CD1c-positive myeloid dendritic cell (primary cell): ENCODE data around the gene SLC25A44.
A peak's percentile ranks its signal among the peaks of the same experiment; 100 is the strongest.
"Not testable (repeated sequence)": the region's sequence is repeated elsewhere in the genome, so short reads cannot be mapped to it uniquely, and the experiment has no call there.

ENCODE experiments used
- DNase-seq: peaks from one replicate; pipeline ENCODE4 v3.0.0-alpha.2; 2016; ENCODE audit errors: extremely low spot score

The SLC25A44 gene

GRCh38 chr1:156204686-156205085, 10.8 kb downstream of the SLC25A44 start:
- DNase-seq = no peak

GRCh38 chr1:156211243-156211642, 17.3 kb downstream of the SLC25A44 start:
- no peak for DNase-seq

GRCh38 chr1:156212130-156212529, 18.2 kb downstream of the SLC25A44 start:
- DNase-seq = no peak

- peak; percentile 98 for DNase-seq
These were observed 19.1 kb downstream of the SLC25A44 start, which contains the start of gene PMF1 for GRCh38 chr1:156212833-156213643. TSS of gene PMF1 (plus strand) at chr1:156213007. CDS start at chr1:156213016, 9 bp downstream.

- no peak for DNase-seq
These were observed 19.7 kb downstream of the SLC25A44 start for GRCh38 chr1:156213644-156213966.

GRCh38 chr1:156214024-156214748, 20.3 kb downstream of the SLC25A44 start:
- DNase-seq = no peak

- not testable (repeated sequence) for DNase-seq
These were observed 22.6 kb downstream of the SLC25A44 start for GRCh38 chr1:156216361-156217086.

GRCh38 chr1:156217871-156218270, 24.0 kb downstream of the SLC25A44 start:
- peak; percentile 62 for DNase-seq

GRCh38 chr1:156220226-156220625, 26.3 kb downstream of the SLC25A44 start:
- no peak for DNase-seq

- no peak for DNase-seq
These were observed 28.2 kb downstream of the SLC25A44 start for GRCh38 chr1:156221986-156222692.

GRCh38 chr1:156225677-156226014, 31.7 kb downstream of the SLC25A44 start:
- DNase-seq = no peak

GRCh38 chr1:156226116-156226538, 32.2 kb downstream of the SLC25A44 start:
- DNase-seq = no peak

GRCh38 chr1:156226782-156227181, 32.9 kb downstream of the SLC25A44 start:
- DNase-seq = no peak

GRCh38 chr1:156228501-156228900, 34.6 kb downstream of the SLC25A44 start:
- no peak for DNase-seq

GRCh38 chr1:156229809-156230472, 36.0 kb downstream of the SLC25A44 start:
- DNase-seq = no peak

GRCh38 chr1:156230473-156230837, 36.6 kb downstream of the SLC25A44 start:
- no peak for DNase-seq

- no peak for DNase-seq
These were observed 38.4 kb downstream of the SLC25A44 start for GRCh38 chr1:156232201-156232894.

GRCh38 chr1:156233426-156234127, 39.7 kb downstream of the SLC25A44 start:
- no peak for DNase-seq

GRCh38 chr1:156236164-156236563, 42.3 kb downstream of the SLC25A44 start:
- no peak for DNase-seq

GRCh38 chr1:156238248-156238647, 44.3 kb downstream of the SLC25A44 start:
- DNase-seq = no peak
